PC-9 (cell line): Measurements from ENCODE around the gene MYH11.

Source experiments
- CTCF ChIP-seq: fragments of 200-600 bp; sonication (generic); conservative IDR thresholded peaks from 2 replicates; pipeline ENCODE4 v1.6.1; 2017; ENCODE audit warnings: mixed run types, antibody characterized with exemption, mild to moderate bottlenecking, moderate library complexity
- EZH2 ChIP-seq: fragments of 200-600 bp; sonication (generic); IDR thresholded peaks from 2 replicates; pipeline ENCODE4 v1.8.0; 2017; ENCODE audit warnings: antibody characterized with exemption, low read depth

- TF ChIP-seq CTCF (no peak), EZH2 (no peak)
Observed at GRCh38 chr16:15770107-15770506, 86.7 kb downstream of the MYH11 start.
